BLaER1 treated with 17β-estradiol and CSF1 and Interleukin-3, amounts not matched to agents 10 nM and 100 nM (cell line): ENCODE measurements around the gene SLC45A3.
A peak's percentile ranks its signal among the peaks of the same experiment; 100 is the strongest.

Source experiments
- H3K27ac ChIP-seq, 11 experiments: shearing (Covaris generic); formaldehyde crosslinking; 2 replicates each; pipeline ENCODE4 v1.8.1; 2022
- H3K27me3 ChIP-seq, 11 experiments: shearing (Covaris generic); formaldehyde crosslinking; 2 replicates each; pipeline ENCODE4 v1.8.1; 2022
- H3K36me3 ChIP-seq, 11 experiments: shearing (Covaris generic); formaldehyde crosslinking; 2 replicates each; pipeline ENCODE4 v1.8.1; 2022
- H3K4me1 ChIP-seq, 10 experiments: shearing (Covaris generic); formaldehyde crosslinking; 2 replicates each; pipeline ENCODE4 v1.8.1; 2022
- H3K4me2 ChIP-seq, 11 experiments: shearing (Covaris generic); formaldehyde crosslinking; 2 replicates each; pipeline ENCODE4 v1.8.1; 2022
- H3K4me3 ChIP-seq, 10 experiments: shearing (Covaris generic); formaldehyde crosslinking; 2 replicates each; pipeline ENCODE4 v1.8.1; 2022
- H3K9ac ChIP-seq, 11 experiments: shearing (Covaris generic); formaldehyde crosslinking; 2 replicates each; pipeline ENCODE4 v1.8.1; 2022
- H3K9me3 ChIP-seq, 11 experiments: shearing (Covaris generic); formaldehyde crosslinking; replicated peaks in 1 of 11; 2 replicates each; pipeline ENCODE4 v1.8.1; 2022
- H4K20me1 ChIP-seq, 11 experiments: shearing (Covaris generic); formaldehyde crosslinking; 2 replicates each; pipeline ENCODE4 v1.8.1; 2022
- Cebpa-rat ChIP-seq, 11 experiments: shearing (Covaris generic); IDR thresholded peaks; 2 replicates each; pipeline ENCODE4 v1.8.1; 2022

The SLC45A3 gene

DNA sequence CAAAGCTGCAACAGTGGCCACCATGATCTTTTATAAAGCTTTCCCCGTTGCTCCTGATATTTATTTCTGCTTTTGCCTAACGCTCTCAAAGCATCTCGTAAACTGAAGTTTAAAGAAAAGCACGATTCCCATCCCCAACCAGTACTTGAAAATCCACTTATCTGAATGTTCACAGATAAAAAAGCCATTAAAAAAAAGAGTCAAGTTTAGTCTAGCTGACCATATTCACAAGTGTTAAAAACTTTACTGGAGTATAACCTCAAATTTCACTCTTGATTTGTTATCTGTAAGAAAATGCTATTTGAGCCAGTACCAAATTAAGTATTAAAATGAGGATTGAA is 34.6 kb upstream of the SLC45A3 start:
- Histone ChIP-seq H3K9ac (no peak overlapping the region), H3K27ac (no peak overlapping the region), H3K27me3 (no peaks in the 10 kb centered on the region), H3K4me1 (peaks cover 5 to 28% (median 10%) of the 10 kb centered on the region in 10 experiments; a peak in 15 of 20 replicates), H3K9me3 (no peaks in the 10 kb centered on the region), H3K36me3 (peaks cover 39 to 94% (median 66%) of the 10 kb centered on the region in 11 experiments), H3K4me2 (no peak overlapping the region), H4K20me1 (peaks cover 0 to 76% (median 21%) of the 10 kb centered on the region in 11 experiments; a peak in 13 of 22 replicates), H3K4me3 (no peak overlapping the region)
- TF ChIP-seq Cebpa-rat (IDR thresholded peaks at IDR 0.05) = no peak

DNA sequence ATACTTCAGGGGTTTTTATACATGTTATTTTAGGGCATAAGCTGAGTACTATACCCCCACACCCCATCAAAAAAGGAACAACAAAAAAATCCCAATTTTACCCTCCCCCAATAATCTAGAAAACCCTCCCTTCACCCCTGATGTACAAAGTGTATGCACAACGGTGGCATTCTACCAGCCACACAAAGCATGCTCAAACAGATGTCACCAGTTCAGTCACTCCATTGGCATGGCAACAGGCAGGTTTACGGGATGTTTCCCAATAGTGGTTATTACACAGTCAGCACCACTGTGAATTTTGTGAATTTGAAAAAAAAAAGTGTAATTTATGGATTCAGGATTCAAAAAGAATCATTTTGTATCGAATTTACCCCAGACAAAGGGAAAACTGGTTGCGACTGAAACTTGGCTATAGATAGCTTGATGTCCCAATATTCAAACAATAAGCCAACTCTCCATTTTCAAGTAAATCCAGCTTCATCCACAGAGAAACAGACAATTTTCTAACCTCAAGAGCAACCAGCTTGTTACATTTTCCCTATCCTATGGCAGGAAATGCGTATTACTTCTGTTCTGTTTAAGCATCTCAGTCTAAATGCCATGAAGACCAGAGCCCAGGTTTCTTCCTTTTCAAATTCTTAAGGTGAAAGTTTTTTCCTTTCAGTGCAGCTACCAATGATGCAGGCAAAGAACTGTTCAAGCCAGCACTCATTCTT is 34.0 kb upstream of the SLC45A3 start:
- Histone ChIP-seq H3K36me3 (peaks cover 38 to 94% (median 65%) of the 10 kb centered on the region in 11 experiments), H4K20me1 (peaks cover 0 to 70% (median 21%) of the 10 kb centered on the region in 11 experiments; a peak in 13 of 22 replicates), H3K27me3 (no peaks in the 10 kb centered on the region), H3K9ac (no peak overlapping the region), H3K9me3 (no peaks in the 10 kb centered on the region), H3K4me1 (peaks cover 7 to 34% (median 16%) of the 10 kb centered on the region in 10 experiments; a peak in 16 of 20 replicates), H3K4me2 (no peak overlapping the region), H3K27ac (no peak overlapping the region; a peak in 1 of 22 replicates), H3K4me3 (no peak overlapping the region)
- no peak for TF ChIP-seq Cebpa-rat (IDR thresholded peaks at IDR 0.05)

DNA sequence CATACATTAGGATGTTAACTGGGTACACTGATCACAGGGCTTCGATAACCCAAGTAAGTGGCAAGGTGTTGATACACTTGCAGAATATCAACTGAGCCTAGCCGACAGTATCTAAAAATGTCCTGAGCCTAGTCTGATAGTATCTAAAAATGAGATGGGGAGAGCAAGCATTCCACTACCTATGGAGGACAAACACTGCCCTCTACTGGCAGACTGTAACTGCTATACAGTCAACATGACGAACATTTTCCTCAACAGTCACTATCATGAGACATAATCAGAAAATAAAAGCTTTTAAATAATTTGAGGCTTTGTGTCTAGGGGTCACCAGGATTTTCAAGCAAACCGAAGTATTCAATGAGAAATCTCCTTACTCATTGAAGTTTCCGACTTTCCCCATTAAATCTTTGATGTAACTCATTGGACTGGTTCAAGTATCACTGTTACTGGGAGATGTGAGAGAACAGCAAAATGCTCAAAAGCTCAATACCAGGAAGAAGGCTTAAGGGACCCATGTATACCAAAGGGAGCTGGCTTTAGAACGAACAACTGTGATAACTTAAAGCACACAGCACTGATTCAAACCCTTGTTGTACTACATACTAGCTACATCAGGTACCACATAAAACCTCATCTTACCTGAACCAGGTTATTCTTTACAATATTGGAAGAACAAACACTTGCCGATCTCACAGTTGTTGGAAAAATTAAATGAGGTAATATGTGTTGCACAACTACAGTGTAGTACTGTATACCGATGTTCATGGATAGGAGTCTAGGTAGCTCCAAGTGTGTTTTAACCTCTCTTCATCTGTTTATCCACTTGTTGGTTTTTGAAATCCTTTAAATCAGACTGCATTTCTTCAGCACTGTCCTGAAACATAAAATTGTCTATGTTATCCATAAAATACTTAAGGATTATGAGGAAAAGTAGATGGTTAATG is 31.1 kb upstream of the SLC45A3 start:
- Histone ChIP-seq H3K9ac (no peak overlapping the region; a peak in 1 of 22 replicates), H3K4me3 (no peak overlapping the region), H3K4me2 (peak overlapping the region in 1 of 11 experiments; percentile 3; a peak in 1 of 22 replicates), H3K27me3 (no peaks in the 10 kb centered on the region), H3K4me1 (peaks cover 33 to 55% (median 41%) of the 10 kb centered on the region in 10 experiments), H4K20me1 (peaks cover 0 to 61% (median 12%) of the 10 kb centered on the region in 11 experiments; a peak in 9 of 22 replicates), H3K36me3 (peaks cover 14 to 81% (median 49%) of the 10 kb centered on the region in 11 experiments), H3K27ac (no peak overlapping the region; a peak in 1 of 22 replicates), H3K9me3 (no peaks in the 10 kb centered on the region)
- no peak for TF ChIP-seq Cebpa-rat (IDR thresholded peaks at IDR 0.05)

DNA sequence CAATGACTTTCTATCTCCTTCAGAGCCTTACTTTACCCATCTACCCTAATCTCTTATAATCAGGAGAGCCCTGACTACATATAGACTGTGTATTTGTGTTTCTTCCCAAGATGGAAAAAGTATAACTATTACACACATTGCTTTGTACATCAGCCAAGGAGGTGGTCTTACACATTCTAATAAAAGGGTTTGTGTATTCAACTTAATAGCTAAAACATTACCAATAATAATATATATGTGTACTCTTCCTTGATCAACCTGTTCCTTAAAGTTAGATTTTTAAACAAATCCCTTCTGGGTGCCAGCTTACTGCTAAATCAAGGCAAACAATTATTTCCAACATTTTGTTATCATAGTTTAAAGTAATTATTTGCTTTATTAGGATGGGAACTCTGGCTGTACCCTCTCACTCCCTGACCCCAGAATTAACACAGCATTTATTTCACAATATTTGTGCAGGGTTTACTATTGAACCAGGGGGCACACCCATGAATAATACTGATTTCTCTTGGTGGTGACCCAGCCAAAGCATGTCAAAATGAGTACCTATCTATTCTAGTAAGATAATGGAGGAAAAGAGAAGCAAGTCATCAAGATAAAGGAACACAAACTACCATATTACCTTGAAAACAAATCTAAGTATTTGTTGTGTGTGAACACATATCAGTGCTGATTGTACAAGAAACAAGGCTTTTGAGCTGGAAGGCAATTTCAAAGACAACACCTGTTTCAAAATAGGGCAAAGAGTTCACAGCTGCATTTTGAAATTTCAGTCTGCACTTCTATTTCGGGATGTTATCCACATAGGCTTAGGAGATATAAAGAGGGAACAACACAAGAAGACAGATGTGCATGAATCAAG is 30.1 kb upstream of the SLC45A3 start:
- Histone ChIP-seq H3K4me3 (no peak overlapping the region), H3K27me3 (no peaks in the 10 kb centered on the region), H4K20me1 (peaks cover 0 to 53% (median 9%) of the 10 kb centered on the region in 11 experiments; a peak in 9 of 22 replicates), H3K4me1 (peaks cover 33 to 55% (median 49%) of the 10 kb centered on the region in 10 experiments), H3K4me2 (peak overlapping the region in 1 of 11 experiments; percentile 3; a peak in 1 of 22 replicates), H3K9ac (no peak overlapping the region), H3K9me3 (no peaks in the 10 kb centered on the region), H3K27ac (0 out of 22 replicates have a peak overlapping the region, but pooled peaks of 2 of the 11 experiments have one; percentile 1 to 13), H3K36me3 (peaks cover 13 to 71% (median 39%) of the 10 kb centered on the region in 11 experiments)
- TF ChIP-seq Cebpa-rat (IDR thresholded peaks at IDR 0.05) = 0 out of 22 replicates have a peak, but pooled peaks of 1 of the 11 experiments have one; percentile 7

DNA sequence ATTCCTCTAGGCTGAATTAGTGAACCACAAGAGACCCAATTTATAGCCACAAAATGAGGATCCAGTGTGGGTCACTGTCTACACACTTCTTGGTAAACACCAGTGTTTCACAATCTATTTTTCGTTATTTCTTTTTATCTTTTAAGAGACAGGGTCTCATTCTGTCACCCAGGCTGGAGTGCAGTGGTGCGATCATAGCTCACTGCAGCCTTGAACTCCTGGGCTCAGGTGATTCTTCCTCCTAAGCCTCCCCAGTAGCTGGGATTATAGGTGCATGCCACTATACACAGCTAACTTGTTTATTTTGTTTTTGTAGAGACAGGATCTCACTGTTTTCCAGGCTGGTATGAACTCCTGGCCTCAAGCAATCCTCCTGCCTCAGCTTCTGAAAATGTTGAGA is 29.3 kb upstream of the SLC45A3 start:
- Histone ChIP-seq H3K4me3 (no peak overlapping the region), H3K4me2 (peak overlapping the region in 1 of 11 experiments; percentile 5; a peak in 1 of 22 replicates), H3K4me1 (peaks cover 39 to 62% (median 57%) of the 10 kb centered on the region in 10 experiments), H3K9ac (no peak overlapping the region), H3K27ac (peak overlapping the region in 2 of 11 experiments; percentile 13 to 81; a peak in 2 of 22 replicates), H3K36me3 (peaks cover 5 to 63% (median 31%) of the 10 kb centered on the region in 11 experiments; a peak in 18 of 22 replicates), H4K20me1 (peaks cover 0 to 54% (median 11%) of the 10 kb centered on the region in 11 experiments; a peak in 11 of 22 replicates), H3K9me3 (no peaks in the 10 kb centered on the region), H3K27me3 (no peaks in the 10 kb centered on the region)
- no peak for TF ChIP-seq Cebpa-rat (IDR thresholded peaks at IDR 0.05)

DNA sequence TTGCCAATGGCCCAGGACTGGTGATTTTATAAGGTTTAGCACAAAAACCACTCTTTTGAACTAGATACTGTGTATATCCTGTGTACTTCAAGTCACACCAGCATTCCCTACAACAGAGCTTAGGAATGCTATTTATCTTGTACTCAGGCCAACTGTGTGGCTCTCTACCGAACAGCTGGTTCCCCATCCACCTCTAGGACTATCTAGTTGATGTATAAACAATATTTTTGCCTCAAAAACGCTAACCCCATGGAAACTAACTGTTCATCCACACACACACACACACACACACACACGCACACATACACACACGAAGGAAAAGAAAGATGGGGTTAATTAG is 28.7 kb upstream of the SLC45A3 start:
- H3K36me3 ChIP-seq = peaks cover 5 to 61% (median 32%) of the 10 kb centered on the region in 11 experiments; a peak in 17 of 22 replicates
- H3K27ac ChIP-seq = peak overlapping the region in 2 of 11 experiments; percentile 13 to 81; a peak in 3 of 22 replicates
- TF ChIP-seq Cebpa-rat (IDR thresholded peaks at IDR 0.05) = no peak

DNA sequence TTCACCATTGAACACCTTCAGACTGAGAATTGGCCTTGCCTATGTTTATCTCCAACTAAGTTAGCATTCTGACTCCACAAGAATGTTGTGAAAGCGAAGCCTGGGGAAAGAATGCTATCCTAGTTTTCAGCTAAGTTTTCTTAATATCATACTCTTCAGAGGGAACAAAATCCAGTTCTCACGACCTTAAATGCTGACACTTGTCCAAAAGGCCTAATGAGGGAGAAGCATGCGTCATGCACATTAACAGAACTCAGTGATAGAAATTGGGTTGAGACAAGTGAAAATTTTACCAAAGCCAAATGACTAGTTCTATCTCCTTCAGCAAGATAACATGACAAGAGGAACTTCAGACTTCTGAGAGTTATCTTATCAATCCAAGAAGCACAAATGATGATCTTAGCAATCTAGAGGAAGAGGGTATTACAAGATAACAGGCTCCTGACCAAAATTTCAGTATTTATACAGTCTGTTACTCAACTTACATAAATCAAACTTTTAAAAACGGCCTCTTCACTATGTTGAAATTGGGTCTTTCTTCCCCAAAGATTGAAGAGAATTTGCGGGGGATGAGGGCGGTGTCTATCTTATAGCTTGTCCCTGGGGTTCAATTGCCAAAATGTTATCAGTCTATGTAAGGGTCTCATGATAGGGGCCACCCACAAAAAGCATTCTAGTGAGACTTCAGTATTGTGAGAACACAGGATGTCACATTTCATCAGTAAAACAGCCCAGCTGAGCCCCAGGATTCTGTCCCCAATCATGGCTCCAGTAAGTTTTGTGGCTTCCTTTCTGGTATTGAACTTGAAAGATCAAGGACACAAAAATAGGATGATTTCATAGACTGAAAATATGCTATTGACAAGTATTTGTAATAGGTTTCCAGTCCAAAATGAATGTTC is 26.5 kb upstream of the SLC45A3 start:
- Histone ChIP-seq H3K36me3 (peaks cover 5 to 56% (median 29%) of the 10 kb centered on the region in 11 experiments; a peak in 17 of 22 replicates), H3K9ac (peak overlapping the region in 3 of 11 experiments; percentile 3 to 61 (median 59); a peak in 4 of 22 replicates), H3K27ac (peak overlapping the region in 7 of 11 experiments; percentile 18 to 83 (median 47); a peak in 14 of 22 replicates), H3K4me3 (no peak overlapping the region), H3K9me3 (no peaks in the 10 kb centered on the region), H3K27me3 (no peaks in the 10 kb centered on the region), H3K4me2 (peak overlapping the region; percentile 53 to 93 (median 86)), H3K4me1 (peaks cover 62 to 90% (median 85%) of the 10 kb centered on the region in 10 experiments), H4K20me1 (peaks cover 0 to 56% (median 9%) of the 10 kb centered on the region in 11 experiments; a peak in 12 of 22 replicates)
- 0 out of 22 replicates have a peak, but pooled peaks of 1 of the 11 experiments have one; percentile 7 for TF ChIP-seq Cebpa-rat (IDR thresholded peaks at IDR 0.05)

More for the DNA sequence above, 28.7 kb upstream of the SLC45A3 start:
- Histone ChIP-seq H3K4me2 (peak overlapping the region in 4 of 11 experiments; percentile 81 to 91 (median 86); a peak in 2 of 22 replicates), H4K20me1 (peaks cover 0 to 54% (median 10%) of the 10 kb centered on the region in 11 experiments; a peak in 11 of 22 replicates), H3K27me3 (no peaks in the 10 kb centered on the region), H3K9me3 (no peaks in the 10 kb centered on the region), H3K9ac (no peak overlapping the region), H3K4me3 (no peak overlapping the region), H3K4me1 (peaks cover 45 to 68% (median 63%) of the 10 kb centered on the region in 10 experiments)
